ENCODE measurements around the gene ZWILCH.

Gene ZWILCH

DNA sequence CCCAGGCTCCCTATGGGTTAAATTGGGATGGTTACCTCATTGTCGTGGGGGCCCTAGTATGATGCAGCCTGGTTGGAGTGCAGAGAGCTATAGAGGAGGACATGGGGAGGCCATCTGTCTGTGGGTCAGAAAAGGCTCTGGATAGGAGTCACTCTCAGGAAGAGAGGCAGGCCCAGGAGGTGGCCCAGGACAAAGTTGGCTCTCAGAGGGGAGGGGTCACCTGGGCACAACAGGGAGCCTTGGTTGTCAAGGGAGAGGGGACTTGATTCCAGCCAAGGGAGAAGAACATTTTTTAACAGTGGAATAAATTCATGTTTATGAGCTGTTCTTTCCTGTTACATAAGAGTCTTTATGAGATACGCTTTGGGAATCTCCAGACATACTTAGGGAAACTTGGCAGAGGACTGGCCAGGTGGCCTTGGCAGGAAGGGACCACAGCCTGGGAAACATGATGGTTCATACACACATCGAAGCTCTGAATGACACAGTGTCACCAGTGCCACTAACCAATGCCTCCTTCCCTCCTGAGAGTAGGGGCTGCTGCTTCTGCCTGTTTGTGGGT is 88.2 kb downstream of the ZWILCH start:
- no peak overlapping the region for H3K27ac Mint-ChIP-seq
- ATAC-seq: peak; percentile 10
- no peak overlapping the region for H3K4me3 Mint-ChIP-seq

DNA sequence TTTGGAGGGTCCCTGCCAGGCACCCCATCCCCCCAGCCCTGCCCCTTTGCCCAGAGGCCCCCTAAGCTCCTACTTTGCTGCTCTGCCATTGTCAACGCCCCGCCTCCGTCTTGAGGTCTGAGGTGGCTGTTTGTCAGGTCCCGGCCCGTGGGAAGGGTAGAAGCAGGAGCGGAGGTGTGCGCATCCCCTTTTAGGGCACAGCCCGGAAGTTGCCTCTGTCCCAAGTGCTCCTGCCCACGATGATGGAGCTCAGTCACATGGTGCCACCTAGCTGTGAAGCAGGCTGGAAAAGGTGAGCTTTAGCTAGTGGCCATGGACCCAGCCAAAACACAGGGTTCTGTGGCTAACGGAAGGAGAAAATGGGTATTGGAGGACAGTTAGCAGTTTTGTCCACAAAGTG is 89.2 kb downstream of the ZWILCH start:
- Mint-ChIP-seq H3K27ac (no peak overlapping the region), H3K4me3 (no peak overlapping the region), H3K36me3 (no peaks in the 10 kb centered on the region), H3K9me3 (no peaks in the 10 kb centered on the region), H3K27me3 (peaks cover 20% of the 10 kb centered on the region), H3K4me1 (no peaks in the 10 kb centered on the region)
- no peak for ATAC-seq

More for the DNA sequence above, 88.2 kb downstream of the ZWILCH start:
- H3K27me3 Mint-ChIP-seq: peaks cover 20% of the 10 kb centered on the region
- H3K4me1 Mint-ChIP-seq: no peaks in the 10 kb centered on the region
- no peaks in the 10 kb centered on the region for H3K36me3 Mint-ChIP-seq
- H3K9me3 Mint-ChIP-seq: no peaks in the 10 kb centered on the region

DNA sequence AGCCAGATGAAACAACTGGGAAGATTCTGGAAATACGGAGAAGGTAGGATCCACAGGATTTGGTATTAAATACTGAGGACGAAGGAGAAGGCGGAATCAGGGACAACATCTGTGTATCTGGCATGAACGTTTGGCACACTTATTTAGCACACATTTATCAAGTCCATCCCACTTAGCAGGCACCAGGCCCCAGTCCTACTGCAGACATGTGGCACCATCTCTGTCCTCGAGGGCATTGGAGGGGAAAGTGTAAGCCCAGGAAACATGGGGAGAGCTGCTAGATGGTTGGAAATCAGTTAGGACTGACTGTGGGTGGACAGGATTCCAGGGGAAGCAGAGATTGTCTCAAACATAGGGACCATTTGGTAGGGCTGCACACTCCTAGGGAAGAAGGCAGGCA is 89.7 kb downstream of the ZWILCH start:
- Mint-ChIP-seq H3K4me3 (no peak overlapping the region), H3K27me3 (peaks cover 20% of the 10 kb centered on the region), H3K36me3 (no peaks in the 10 kb centered on the region), H3K4me1 (no peaks in the 10 kb centered on the region), H3K9me3 (no peaks in the 10 kb centered on the region), H3K27ac (no peak overlapping the region)
- no peak for ATAC-seq

GRCh38 chr15:66595332-66595731 is 90.2 kb downstream of the ZWILCH start:
- no peak for ATAC-seq
- H3K27me3 Mint-ChIP-seq: peaks cover 20% of the 10 kb centered on the region
- H3K4me1 Mint-ChIP-seq: no peaks in the 10 kb centered on the region
- H3K4me3 Mint-ChIP-seq: no peak overlapping the region
- H3K36me3 Mint-ChIP-seq: no peaks in the 10 kb centered on the region
- no peak overlapping the region for H3K27ac Mint-ChIP-seq
- no peaks in the 10 kb centered on the region for H3K9me3 Mint-ChIP-seq

DNA sequence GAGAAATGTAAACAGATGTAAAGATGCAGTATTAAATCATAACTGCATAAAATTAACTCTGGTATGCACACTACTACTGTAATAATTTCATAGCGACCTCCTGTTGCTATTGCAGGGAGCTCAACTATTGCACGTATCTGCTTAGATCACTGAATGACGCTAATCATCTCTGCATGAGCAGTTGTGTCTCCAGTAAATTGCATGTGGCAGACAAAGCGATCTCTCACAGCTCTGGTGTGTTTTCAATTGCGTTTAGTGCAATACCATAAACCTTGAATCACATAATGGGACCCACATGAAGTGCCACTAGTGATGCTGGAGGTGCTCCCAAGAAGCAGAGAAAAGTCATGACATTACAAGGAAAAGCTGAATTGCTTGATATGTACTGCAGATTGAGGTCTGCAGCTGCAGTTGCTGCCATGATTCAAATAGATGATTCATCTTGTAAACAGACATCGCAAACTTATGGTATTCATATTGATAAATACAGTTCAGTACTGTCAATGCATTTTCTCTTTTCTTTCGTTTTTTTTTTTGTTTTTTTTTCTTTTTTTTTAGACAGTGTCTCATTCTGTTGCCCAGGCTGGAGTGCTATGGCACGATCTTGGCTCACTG is 90.9 kb downstream of the ZWILCH start:
- H3K36me3 Mint-ChIP-seq: no peaks in the 10 kb centered on the region
- H3K27me3 Mint-ChIP-seq: peaks cover 21% of the 10 kb centered on the region
- H3K27ac Mint-ChIP-seq: no peak overlapping the region
- no peak for ATAC-seq
- H3K9me3 Mint-ChIP-seq: no peaks in the 10 kb centered on the region
- H3K4me3 Mint-ChIP-seq: no peak overlapping the region
- H3K4me1 Mint-ChIP-seq: no peaks in the 10 kb centered on the region

- Mint-ChIP-seq H3K4me1 (no peaks in the 10 kb centered on the region), H3K9me3 (no peaks in the 10 kb centered on the region), H3K27ac (no peak overlapping the region), H3K36me3 (no peaks in the 10 kb centered on the region), H3K27me3 (peaks cover 29% of the 10 kb centered on the region), H3K4me3 (no peak overlapping the region)
- ATAC-seq: no peak
These were observed 93.1 kb downstream of the ZWILCH start for GRCh38 chr15:66598095-66598815.
